ENCODE data around the gene SLC10A7.

Gene SLC10A7

GRCh38 chr4:146317783-146318182, 204.0 kb downstream of the SLC10A7 start:
- DNase-seq (ENCODE audit: low spot score) = no peak
- ChIA-PET CTCF (no interaction called here), POLR2A (ENCODE audit: low non-redundant PET) (no interaction called here)
- H3K27ac ChIP-seq = no peak overlapping the region
- TF ChIP-seq CTCF (conservative IDR thresholded peaks at IDR 0.05; ENCODE audit: low read depth) = no peak

GRCh38 chr4:146315184-146315583, 206.6 kb downstream of the SLC10A7 start:
- CTCF ChIA-PET = no interaction called here
- no peak for DNase-seq (ENCODE audit: low spot score)

GRCh38 chr4:146311238-146311970, 210.3 kb downstream of the SLC10A7 start:
- CTCF ChIA-PET = interaction anchor here (0.7 kb wide), 1 partner anchor 341 kb away, joined by 4 read pairs; no protein-coding TSS in a partner anchor
- POLR2A ChIA-PET (ENCODE audit: low non-redundant PET) = no interaction called here
- DNase-seq (ENCODE audit: low spot score) = no peak
- TF ChIP-seq CTCF (conservative IDR thresholded peaks at IDR 0.05; ENCODE audit: low read depth) = no peak
- no peak overlapping the region for H3K27ac ChIP-seq

More at GRCh38 chr4:146315184-146315583, 206.6 kb downstream of the SLC10A7 start:
- POLR2A ChIA-PET (ENCODE audit: low non-redundant PET) = no interaction called here
- no peak for TF ChIP-seq CTCF (conservative IDR thresholded peaks at IDR 0.05; ENCODE audit: low read depth)
- H3K27ac ChIP-seq = no peak overlapping the region

GRCh38 chr4:146310319-146311021, 211.3 kb downstream of the SLC10A7 start:
- TF ChIP-seq CTCF (conservative IDR thresholded peaks at IDR 0.05; ENCODE audit: low read depth) = no peak
- POLR2A ChIA-PET (ENCODE audit: low non-redundant PET) = no interaction called here
- H3K27ac ChIP-seq = no peak overlapping the region
- no peak for DNase-seq (ENCODE audit: low spot score)
- CTCF ChIA-PET = no interaction called here

- POLR2A ChIA-PET (ENCODE audit: low non-redundant PET) = no interaction called here
- CTCF ChIA-PET = no interaction called here
- no peak for TF ChIP-seq CTCF (conservative IDR thresholded peaks at IDR 0.05; ENCODE audit: low read depth)
- H3K27ac ChIP-seq = no peak overlapping the region
- DNase-seq (ENCODE audit: low spot score) = no peak
These were observed 212.8 kb downstream of the SLC10A7 start for GRCh38 chr4:146308951-146309350.

GRCh38 chr4:146302822-146303221, 218.9 kb downstream of the SLC10A7 start:
- no peak for TF ChIP-seq CTCF (conservative IDR thresholded peaks at IDR 0.05; ENCODE audit: low read depth)
- H3K27ac ChIP-seq = no peak overlapping the region
- DNase-seq (ENCODE audit: low spot score) = no peak
- ChIA-PET POLR2A (ENCODE audit: low non-redundant PET) (no interaction called here), CTCF (no interaction called here)
